T-helper 2 cell treated with Interferon-gamma antibody and Interleukin-4, amounts not matched to agents 100 ng/mL and 5 ng/mL, for 36 hours (primary cell): ENCODE results near the gene KDM4B. TPM values are rescaled to one million over a fixed set of nuclear protein-coding genes. Genes with fewer than 3 reads are reported as not detected.

Experiments
- intact Hi-C: fragments of 100-400 bp; cut with micrococcal nuclease; formaldehyde crosslinking; loops from one replicate; pipeline ENCODE4 v1.15.1; 2023
- total RNA-seq: library from RNA; stranded (reverse); gene quantifications from 2 replicates; pipeline ENCODE4 v1.2.3, GENCODE V29; 2022

Gene KDM4B
- total RNA-seq, 1 donor from 2014 or later, result 35.0 TPM

- intact Hi-C loops, result no loop called here
Measured at GRCh38 chr19:5120321-5120720, 151.4 kb downstream of the KDM4B start.

GRCh38 chr19:5120833-5121232 lies 151.9 kb downstream of the KDM4B start:
- intact Hi-C loops, result no loop called here

- intact Hi-C loops, result no loop called here
Measured at GRCh38 chr19:5121266-5122120, 152.6 kb downstream of the KDM4B start.

- intact Hi-C loops, result no loop called here
Measured at GRCh38 chr19:5122121-5122400, 153.1 kb downstream of the KDM4B start.

GRCh38 chr19:5122671-5123409 lies 153.9 kb downstream of the KDM4B start:
- intact Hi-C loops, result no loop called here

- intact Hi-C loops, result no loop called here
Measured at GRCh38 chr19:5123646-5124045, 154.7 kb downstream of the KDM4B start.

- intact Hi-C loops, result no loop called here
Measured at GRCh38 chr19:5124111-5124855, 155.4 kb downstream of the KDM4B start.

- intact Hi-C loops, result no loop called here
Measured at GRCh38 chr19:5125376-5125775, 156.5 kb downstream of the KDM4B start.

- intact Hi-C loops, result no loop called here
Measured at GRCh38 chr19:5125797-5126497, 157.0 kb downstream of the KDM4B start.

- intact Hi-C loops, result no loop called here
Measured at GRCh38 chr19:5126498-5127223, 157.7 kb downstream of the KDM4B start.

- intact Hi-C loops, result no loop called here
Measured at GRCh38 chr19:5127717-5128116, 158.8 kb downstream of the KDM4B start.

- intact Hi-C loops, result no loop called here
Measured at GRCh38 chr19:5128251-5128935, 159.5 kb downstream of the KDM4B start.

GRCh38 chr19:5128936-5129389 lies 160.1 kb downstream of the KDM4B start:
- intact Hi-C loops, result no loop called here

GRCh38 chr19:5129691-5130090 lies 160.8 kb downstream of the KDM4B start:
- intact Hi-C loops, result no loop called here

GRCh38 chr19:5130371-5131030 lies 161.6 kb downstream of the KDM4B start:
- intact Hi-C loops, result no loop called here

GRCh38 chr19:5131031-5131505 lies 162.2 kb downstream of the KDM4B start:
- intact Hi-C loops, result no loop called here

- intact Hi-C loops, result no loop called here
Measured at GRCh38 chr19:5131506-5132205, 162.7 kb downstream of the KDM4B start.

- intact Hi-C loops, result no loop called here
Measured at GRCh38 chr19:5132206-5132560, 163.3 kb downstream of the KDM4B start.
